GM12891 (cell line): ENCODE data around the gene LRRC8D.

Experiments
- PAX5 ChIP-seq: IDR thresholded peaks from 2 replicates; pipeline ENCODE4 v1.6.1; 2011; ENCODE audit warnings: low read length, moderate library complexity, mild to moderate bottlenecking; ENCODE audit not compliant: insufficient read depth, severe bottlenecking
- POLR2A ChIP-seq: IDR thresholded peaks from 2 replicates; pipeline ENCODE4 v1.6.1; 2011; ENCODE audit warnings: low read depth, low read length, control low read depth
- POLR2AphosphoS5 ChIP-seq: IDR thresholded peaks from 2 replicates; pipeline ENCODE4 v1.6.1; 2011; ENCODE audit warnings: low read depth, low read length, control low read depth
- POU2F2 ChIP-seq: IDR thresholded peaks from 2 replicates; pipeline ENCODE4 v1.6.1; 2011; ENCODE audit warnings: low read depth, mild to moderate bottlenecking, control low read depth, low read length, moderate library complexity
- SPI1 ChIP-seq: IDR thresholded peaks from 2 replicates; pipeline ENCODE4 v1.6.1; 2011; ENCODE audit warnings: low read depth, low read length, control low read depth
- TAF1 ChIP-seq: IDR thresholded peaks from 2 replicates; pipeline ENCODE4 v1.6.1; 2011; ENCODE audit warnings: low read depth, low read length, control low read depth

DNA sequence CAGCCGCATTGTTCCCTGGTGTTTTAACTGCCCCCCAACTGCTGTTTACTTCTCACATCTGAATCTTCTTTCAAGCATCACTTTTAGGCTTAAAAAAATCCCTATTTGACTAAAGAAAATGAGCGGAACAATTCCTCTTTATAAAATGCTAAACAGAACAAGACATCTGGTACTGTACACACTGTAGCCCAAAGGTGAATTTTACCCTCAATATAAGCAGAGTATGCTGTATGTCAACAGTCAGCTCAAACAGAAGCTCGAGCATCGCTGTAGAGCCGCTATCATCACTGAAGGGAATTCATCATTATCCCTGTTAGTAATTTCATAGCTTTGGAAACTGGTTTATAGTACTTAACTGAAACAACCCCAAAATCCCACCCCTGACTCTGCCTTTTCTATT lies 85.3 kb downstream of the LRRC8D start:
- no peak for TF ChIP-seq TAF1
- TF ChIP-seq POLR2A, result no peak
- no peak for TF ChIP-seq SPI1
- TF ChIP-seq POLR2AphosphoS5, result no peak
- no peak for TF ChIP-seq POU2F2
- no peak for TF ChIP-seq PAX5
